NB4 (cell line): Measurements from ENCODE around the gene JRKL.

Experiments used
- CTCF ChIP-seq: IDR thresholded peaks from one replicate; pipeline ENCODE4 v1.5.1; 2012; ENCODE audit warnings: low read depth, low read length
- MAX ChIP-seq: IDR thresholded peaks from 2 replicates; pipeline ENCODE4 v1.6.1; 2011; ENCODE audit warnings: low read depth, low read length
- MYC ChIP-seq: IDR thresholded peaks from 2 replicates; pipeline ENCODE4 v1.6.1; 2011; ENCODE audit warnings: low read depth, low read length
- POLR2A ChIP-seq: IDR thresholded peaks from 2 replicates; pipeline ENCODE4 v1.6.1; 2011; ENCODE audit warnings: mild to moderate bottlenecking; ENCODE audit not compliant: insufficient read length; ENCODE audit errors: extremely low read depth

GRCh38 chr11:96357794-96358193 is 32.0 kb upstream of the JRKL start:
- TF ChIP-seq CTCF (no peak), POLR2A (no peak), MAX (no peak), MYC (no peak)
